Lower lobe of right lung (tissue), 2 donors: ENCODE results near the gene SLC8A1. TPM values are rescaled to one million over a fixed set of nuclear protein-coding genes. Genes with fewer than 3 reads are reported as not detected.

Experiments used
- ATAC-seq, 2 donors: fragments of 200-7000 bp; cut with Tn5 transposase; one replicate each; pipeline ENCODE4 v1.9.1; 2020 to 2022; ENCODE audit warnings: mild to moderate bottlenecking in 2 of 2, moderate library complexity in 2 of 2
- DNase-seq: peaks from one replicate; pipeline ENCODE4 v3.0.0-alpha.2; 2020
- H3K27ac ChIP-seq: fragments of 200-600 bp; one replicate; pipeline ENCODE4 v1.8.0; 2022
- H3K27me3 ChIP-seq: fragments of 200-600 bp; one replicate; pipeline ENCODE4 v1.8.0; 2022; ENCODE audit warnings: low read depth
- H3K36me3 ChIP-seq: fragments of 200-600 bp; one replicate; pipeline ENCODE4 v1.8.0; 2022; ENCODE audit warnings: mild to moderate bottlenecking
- H3K4me1 ChIP-seq: fragments of 200-600 bp; one replicate; pipeline ENCODE4 v1.8.0; 2022
- H3K4me3 ChIP-seq: fragments of 200-600 bp; one replicate; pipeline ENCODE4 v1.8.0; 2022; ENCODE audit warnings: mild to moderate bottlenecking
- H3K9me3 ChIP-seq: fragments of 200-600 bp; one replicate; pipeline ENCODE4 v1.8.0; 2022
- CTCF ChIP-seq: fragments of 200-600 bp; IDR thresholded peaks from one replicate; pipeline ENCODE4 v1.8.0; 2022; ENCODE audit warnings: antibody characterized with exemption, mild to moderate bottlenecking
- intact Hi-C: fragments of 100-400 bp; cut with DNase I; formaldehyde crosslinking; loops from one replicate; pipeline ENCODE4 v1.11.0; 2022
- total RNA-seq: library from RNA; stranded (reverse); fragmentation: NEBNext Ultra II Directional; extraction: Animal tissue kit (Norgen Biotek cat#: 25700); gene quantifications from one replicate; pipeline ENCODE4 v1.2.1, GENCODE V29; 2021
- donor health status: DM: no; HTN: yes; CAD: no; lungs with severe emphysema.

SLC8A1 gene
- total RNA-seq, 1 donor from 2014 or later, result 58.5 TPM

- Histone ChIP-seq H3K4me3 (no peak overlapping the region), H3K9me3 (no peaks in the 10 kb centered on the region), H3K27me3 (no peaks in the 10 kb centered on the region), H3K4me1 (no peaks in the 10 kb centered on the region), H3K27ac (no peak overlapping the region), H3K36me3 (no peaks in the 10 kb centered on the region)
- ATAC-seq (no peak), DNase-seq (no peak)
- TF ChIP-seq CTCF, result no peak
- intact Hi-C loops, result no loop called here
Measured at GRCh38 chr2:40302751-40303325, 149.1 kb downstream of the SLC8A1 start.

DNA sequence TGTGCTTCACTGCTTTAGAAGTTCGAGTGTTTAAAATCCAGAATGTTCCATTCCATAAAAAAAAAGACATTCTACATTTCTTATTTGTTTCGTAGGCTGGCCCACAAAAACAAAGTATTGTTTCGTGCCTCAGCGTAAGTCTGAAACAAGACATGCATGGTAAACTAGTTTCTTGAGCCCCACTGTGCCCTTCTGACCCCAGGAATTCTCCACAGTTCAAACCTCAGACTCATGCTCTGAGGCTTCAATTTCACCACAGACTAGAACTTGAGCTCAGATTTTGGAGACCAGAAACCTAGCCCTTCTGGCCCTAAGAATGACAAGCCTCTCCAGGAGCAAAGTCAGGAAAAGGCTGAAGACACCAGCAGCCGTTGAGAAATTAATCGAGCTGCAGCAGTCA lies 151.5 kb downstream of the SLC8A1 start:
- no peaks in the 10 kb centered on the region for H3K36me3 ChIP-seq
- ATAC-seq (no peak), DNase-seq (no peak)
- no peaks in the 10 kb centered on the region for H3K9me3 ChIP-seq
- H3K4me1 ChIP-seq, result no peaks in the 10 kb centered on the region
- intact Hi-C loops, result no loop called here
- H3K27ac ChIP-seq, result no peak overlapping the region
- no peak for TF ChIP-seq CTCF
- H3K27me3 ChIP-seq, result no peaks in the 10 kb centered on the region
- no peak overlapping the region for H3K4me3 ChIP-seq

DNA sequence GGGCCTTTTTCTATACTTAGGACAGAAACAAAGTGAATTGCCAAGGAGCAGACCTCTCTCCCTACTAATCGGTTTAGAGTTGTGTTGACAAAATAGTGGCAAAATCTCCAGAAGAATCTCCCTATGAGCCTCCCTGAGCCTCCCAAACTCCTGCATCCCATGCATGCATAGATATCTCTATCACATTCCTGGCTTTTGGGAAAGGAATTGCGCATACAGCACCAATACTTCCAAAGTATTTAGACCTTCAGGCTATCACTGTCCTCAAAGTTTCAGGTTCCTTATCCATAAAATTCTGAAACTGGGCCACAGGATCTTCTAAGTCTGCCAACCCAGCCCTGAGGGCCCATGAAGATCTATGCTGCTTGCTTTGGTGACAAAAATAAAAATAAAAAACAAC lies 152.1 kb downstream of the SLC8A1 start:
- no peak overlapping the region for H3K4me3 ChIP-seq
- no peaks in the 10 kb centered on the region for H3K9me3 ChIP-seq
- no peak for TF ChIP-seq CTCF
- intact Hi-C loops, result no loop called here
- H3K36me3 ChIP-seq, result no peaks in the 10 kb centered on the region
- H3K27ac ChIP-seq, result no peak overlapping the region
- DNase-seq, result no peak
- no peaks in the 10 kb centered on the region for H3K27me3 ChIP-seq
- no peak for ATAC-seq
- no peaks in the 10 kb centered on the region for H3K4me1 ChIP-seq

DNA sequence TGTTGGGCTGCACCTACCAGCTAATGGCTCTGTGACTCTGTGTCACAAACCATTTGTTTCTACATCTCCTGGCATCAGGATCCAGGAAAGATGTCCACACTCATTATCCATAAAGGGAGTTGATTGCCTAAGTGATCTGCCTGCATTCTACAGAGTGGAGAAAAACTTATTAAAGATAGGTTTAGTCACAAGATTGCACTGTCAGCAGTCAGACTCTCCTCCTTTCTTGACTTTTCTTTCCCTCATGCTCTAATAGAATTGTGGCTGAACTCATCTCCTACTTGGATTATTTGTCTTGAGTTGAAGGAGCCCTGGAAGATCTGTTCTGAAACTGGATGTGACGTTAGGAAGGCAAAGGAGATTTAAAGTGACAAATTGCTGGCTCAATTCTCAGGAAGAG lies 152.7 kb downstream of the SLC8A1 start:
- no peak for TF ChIP-seq CTCF
- no peaks in the 10 kb centered on the region for H3K36me3 ChIP-seq
- DNase-seq (no peak), ATAC-seq (no peak)
- intact Hi-C loops, result no loop called here
- no peak overlapping the region for H3K27ac ChIP-seq
- no peaks in the 10 kb centered on the region for H3K27me3 ChIP-seq
- no peak overlapping the region for H3K4me3 ChIP-seq
- no peaks in the 10 kb centered on the region for H3K9me3 ChIP-seq
- no peaks in the 10 kb centered on the region for H3K4me1 ChIP-seq

- intact Hi-C loops, result no loop called here
- no peak for TF ChIP-seq CTCF
- no peak overlapping the region for H3K4me3 ChIP-seq
- no peaks in the 10 kb centered on the region for H3K27me3 ChIP-seq
- ATAC-seq (no peak), DNase-seq (no peak)
- no peaks in the 10 kb centered on the region for H3K36me3 ChIP-seq
- no peak overlapping the region for H3K27ac ChIP-seq
- H3K9me3 ChIP-seq, result no peaks in the 10 kb centered on the region
- no peaks in the 10 kb centered on the region for H3K4me1 ChIP-seq
Measured at GRCh38 chr2:40298026-40298425, 153.9 kb downstream of the SLC8A1 start.

- H3K27me3 ChIP-seq, result no peaks in the 10 kb centered on the region
- no peaks in the 10 kb centered on the region for H3K36me3 ChIP-seq
- H3K9me3 ChIP-seq, result no peaks in the 10 kb centered on the region
- DNase-seq (no peak), ATAC-seq (no peak)
- no peak for TF ChIP-seq CTCF
- intact Hi-C loops, result no loop called here
- H3K4me3 ChIP-seq, result no peak overlapping the region
- H3K27ac ChIP-seq, result no peak overlapping the region
- H3K4me1 ChIP-seq, result no peaks in the 10 kb centered on the region
Measured at GRCh38 chr2:40292291-40292690, 159.6 kb downstream of the SLC8A1 start.
